H9 (cell line): ENCODE data around the gene DECR2. TPM values are rescaled to one million over a fixed set of nuclear protein-coding genes. Genes with fewer than 3 reads are reported as not detected.

Experiments used
- DNase-seq: peaks from one replicate; pipeline ENCODE4 v3.0.0-alpha.2; 2017
- H2AFZ ChIP-seq: one replicate; pipeline ENCODE4 v1.6.1; 2013; ENCODE audit warnings: mild to moderate bottlenecking, low read length, control low read depth, moderate library complexity
- H2AK5ac ChIP-seq: 2 replicates; pipeline ENCODE4 v1.6.1; 2013; ENCODE audit warnings: low read length, control low read depth, mixed read lengths; ENCODE audit not compliant: insufficient read length
- H2BK120ac ChIP-seq: one replicate; pipeline ENCODE4 v1.6.1; 2013; ENCODE audit warnings: low read depth, mild to moderate bottlenecking, low read length, control low read depth, inconsistent platforms; ENCODE audit not compliant: poor library complexity, severe bottlenecking
- H2BK12ac ChIP-seq: 2 replicates; pipeline ENCODE4 v1.6.1; 2013; ENCODE audit warnings: low read length, control low read depth, mixed read lengths, low read depth; ENCODE audit not compliant: insufficient read length
- H2BK15ac ChIP-seq: 2 replicates; pipeline ENCODE4 v1.6.1; 2013; ENCODE audit warnings: low read depth, low read length, control low read depth
- H2BK20ac ChIP-seq: one replicate; pipeline ENCODE4 v1.6.1; 2013; ENCODE audit warnings: low read depth, mild to moderate bottlenecking, low read length, control low read depth, inconsistent platforms; ENCODE audit not compliant: poor library complexity, severe bottlenecking
- H2BK5ac ChIP-seq: 2 replicates; pipeline ENCODE4 v1.6.1; 2013; ENCODE audit warnings: low read length, control low read depth, mixed read lengths; ENCODE audit not compliant: insufficient read length
- H3K14ac ChIP-seq: 2 replicates; pipeline ENCODE4 v1.6.1; 2013; ENCODE audit warnings: low read length, control low read depth; ENCODE audit not compliant: insufficient read depth
- H3K18ac ChIP-seq: 2 replicates; pipeline ENCODE4 v1.6.1; 2013; ENCODE audit warnings: low read depth, mild to moderate bottlenecking, mixed read lengths, low read length, control low read depth; ENCODE audit not compliant: insufficient read length
- H3K23ac ChIP-seq: 2 replicates; pipeline ENCODE4 v1.6.1; 2013; ENCODE audit warnings: low read length, control low read depth, mixed read lengths, low read depth; ENCODE audit not compliant: insufficient read length
- H3K23me2 ChIP-seq: 2 replicates; pipeline ENCODE4 v1.6.1; 2013; ENCODE audit warnings: low read depth, mild to moderate bottlenecking, mixed read lengths, low read length, control low read depth; ENCODE audit not compliant: insufficient read length, poor library complexity, severe bottlenecking
- H3K27ac ChIP-seq: 2 replicates; pipeline ENCODE4 v1.5.1; 2013; ENCODE audit warnings: low read length, control low read depth, mixed read lengths, low read depth; ENCODE audit not compliant: insufficient read length
- H3K27me3 ChIP-seq: 2 replicates; pipeline ENCODE4 v1.6.1; 2013; ENCODE audit warnings: low read length, control low read depth, inconsistent platforms; ENCODE audit not compliant: insufficient read depth
- H3K4ac ChIP-seq: 2 replicates; pipeline ENCODE4 v1.6.1; 2013; ENCODE audit warnings: low read depth, mild to moderate bottlenecking, control low read depth, inconsistent platforms, low read length, moderate library complexity
- H3K4me1 ChIP-seq: 2 replicates; pipeline ENCODE4 v1.6.1; 2013; ENCODE audit warnings: low read length, control low read depth, inconsistent platforms; ENCODE audit not compliant: insufficient read depth
- H3K4me2 ChIP-seq: 2 replicates; pipeline ENCODE4 v1.6.1; 2013; ENCODE audit warnings: low read length, control low read depth, mixed read lengths; ENCODE audit not compliant: insufficient read length, insufficient read depth
- H3K56ac ChIP-seq: 2 replicates; pipeline ENCODE4 v1.6.1; 2013; ENCODE audit warnings: low read depth, mild to moderate bottlenecking, mixed read lengths, low read length, control low read depth; ENCODE audit not compliant: insufficient read length
- H3K79me1 ChIP-seq: 2 replicates; pipeline ENCODE4 v1.6.1; 2013; ENCODE audit warnings: low read depth, mild to moderate bottlenecking, moderate library complexity, low read length, control low read depth, inconsistent platforms; ENCODE audit not compliant: insufficient read depth, poor library complexity, severe bottlenecking
- H3K79me2 ChIP-seq: 2 replicates; pipeline ENCODE4 v1.6.1; 2013; ENCODE audit warnings: low read length, control low read depth, inconsistent platforms; ENCODE audit not compliant: insufficient read depth
- H3K9ac ChIP-seq: 2 replicates; pipeline ENCODE4 v1.6.1; 2013; ENCODE audit warnings: low read length, control low read depth, mixed read lengths; ENCODE audit not compliant: insufficient read length; ENCODE audit errors: extremely low read depth
- H3K9me3 ChIP-seq: one replicate; pipeline ENCODE4 v1.6.1; 2013; ENCODE audit warnings: low read depth, low read length, inconsistent platforms; ENCODE audit not compliant: control insufficient read depth
- H3T11ph ChIP-seq: one replicate; pipeline ENCODE4 v1.6.1; 2013; ENCODE audit warnings: mild to moderate bottlenecking, low read length, control low read depth, inconsistent platforms
- H4K20me1 ChIP-seq: one replicate; pipeline ENCODE4 v1.6.1; 2013; ENCODE audit not compliant: control insufficient read depth, insufficient read length, insufficient read depth
- H4K5ac ChIP-seq: 2 replicates; pipeline ENCODE4 v1.6.1; 2013; ENCODE audit warnings: low read depth, mild to moderate bottlenecking, mixed read lengths, low read length, control low read depth; ENCODE audit not compliant: insufficient read length
- H4K8ac ChIP-seq: replicated peaks from 2 replicates; pipeline ENCODE4 v1.6.1; 2013; ENCODE audit warnings: low read length, control low read depth, mixed read lengths, low read depth; ENCODE audit not compliant: insufficient read length
- H4K91ac ChIP-seq: 2 replicates; pipeline ENCODE4 v1.6.1; 2013; ENCODE audit warnings: low read depth, mild to moderate bottlenecking, moderate library complexity, mixed read lengths, low read length, control low read depth; ENCODE audit not compliant: insufficient read length
- H3K27ac Mint-ChIP-seq, 3 experiments: 2 replicates in 2 of 3; 3 replicates in 1 of 3; pipeline ENCODE4 v1.8.0; 2020 to 2021; ENCODE audit warnings: mixed read lengths in 3 of 3, mild to moderate bottlenecking in 1 of 3, moderate library complexity in 1 of 3
- H3K27me3 Mint-ChIP-seq: 2 replicates; pipeline ENCODE4 v1.8.0; 2021; ENCODE audit warnings: low read depth, mild to moderate bottlenecking, moderate library complexity, mixed read lengths
- H3K36me3 Mint-ChIP-seq, 3 experiments: 2 replicates in 2 of 3; 3 replicates in 1 of 3; pipeline ENCODE4 v1.8.0; 2020 to 2021; ENCODE audit warnings: low read depth in 3 of 3, mixed read lengths in 3 of 3; ENCODE audit not compliant: insufficient read depth in 1 of 3
- H3K4me1 Mint-ChIP-seq, 2 experiments: 2 replicates each; pipeline ENCODE4 v1.8.0; 2020; ENCODE audit warnings: mixed read lengths in 2 of 2
- H3K4me3 Mint-ChIP-seq, 2 experiments: 2 replicates in 1 of 2; 3 replicates in 1 of 2; pipeline ENCODE4 v1.8.0; 2020 to 2021; ENCODE audit warnings: mild to moderate bottlenecking in 2 of 2, mixed read lengths in 2 of 2, moderate library complexity in 1 of 2
- H3K9me3 Mint-ChIP-seq, 2 experiments: 2 replicates in 1 of 2; 3 replicates in 1 of 2; pipeline ENCODE4 v1.8.0; 2020; ENCODE audit warnings: mild to moderate bottlenecking in 2 of 2, mixed read lengths in 2 of 2, moderate library complexity in 1 of 2
- CTCF ChIP-seq: fragments of 200-600 bp; sonication (generic); conservative IDR thresholded peaks from 3 replicates; pipeline ENCODE4 v1.8.0; 2021; ENCODE audit warnings: antibody characterized with exemption, mild to moderate bottlenecking
- WGBS: extraction: QIAGEN DNeasy Blood & Tissue Kit; methylation state at CpG from one replicate; pipeline ENCODE4 v1.1.7; 2013; ENCODE audit warnings: missing lambda C conversion rate, low lambda C conversion rate, mixed read lengths; ENCODE audit not compliant: insufficient read length; ENCODE audit errors: extremely low coverage; 5-methylcytosine and 5-hydroxymethylcytosine counted together
- total RNA-seq: library from RNA; stranded (reverse); gene quantifications from 2 replicates; pipeline ENCODE4 v1.2.1, GENCODE V29; 2021

DECR2 gene
- total RNA-seq, 1 experiment from 2014 or later: 39.3 TPM

DNA sequence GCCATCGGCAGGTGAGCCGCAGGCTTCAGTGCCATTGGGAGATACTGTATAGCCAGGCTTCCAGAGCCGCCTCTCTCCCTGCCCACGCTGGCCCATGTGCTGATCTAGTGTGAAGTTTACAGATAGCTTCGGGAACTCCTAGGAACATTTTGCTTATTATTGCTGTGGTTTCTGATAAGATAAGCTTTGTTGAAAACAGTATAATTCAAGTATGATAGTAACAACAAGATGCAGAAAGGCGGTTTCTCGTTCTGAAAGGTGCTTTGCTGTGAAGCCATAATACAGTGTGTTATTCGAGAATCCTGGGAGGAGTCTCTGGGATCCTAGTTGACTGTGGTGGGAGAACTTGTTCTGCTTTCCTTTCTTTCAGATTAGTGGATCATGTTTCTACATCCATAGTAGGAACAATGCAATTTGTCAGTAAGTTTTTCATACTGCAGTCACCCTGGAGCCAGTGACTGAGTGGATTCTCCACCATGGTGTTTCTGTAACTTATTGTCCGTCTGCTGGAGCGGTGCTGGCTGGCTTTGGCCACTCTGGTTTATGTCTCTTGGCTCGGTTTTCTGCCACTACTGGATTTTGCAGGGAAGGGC is 55.3 kb downstream of the DECR2 start:
- Histone ChIP-seq H3K14ac (no peak overlapping the region), H2BK5ac (no peak overlapping the region), H3K23me2 (no peaks in the 10 kb centered on the region), H3T11ph (no peak overlapping the region), H4K20me1 (no peaks in the 10 kb centered on the region), H2BK120ac (no peak overlapping the region), H2AFZ (no peak overlapping the region), H3K27me3 (no peaks in the 10 kb centered on the region), H3K4ac (no peak overlapping the region), H2BK15ac (no peak overlapping the region), H4K5ac (no peak overlapping the region), H3K4me1 (peaks cover 3% of the 10 kb centered on the region; the same call in 1 of the 2 replicates), H2AK5ac (no peak overlapping the region), H3K9me3 (no peaks in the 10 kb centered on the region), H2BK20ac (no peak overlapping the region), H4K8ac (no peak overlapping the region), H4K91ac (no peak overlapping the region), H3K79me2 (no peaks in the 10 kb centered on the region), H3K23ac (no peak overlapping the region), H2BK12ac (no peak overlapping the region), H3K27ac (no peak overlapping the region), H3K18ac (no peak overlapping the region), H3K9ac (no peak overlapping the region), H3K56ac (no peak overlapping the region), H3K4me2 (peak overlapping the region; percentile 24), H3K79me1 (no peaks in the 10 kb centered on the region)
- Mint-ChIP-seq H3K9me3 (no peaks in the 10 kb centered on the region), H3K4me3 (no peak overlapping the region; a peak in 1 of 5 replicates), H3K27ac (peak overlapping the region in 2 of 3 experiments; percentile 63 to 88; a peak in 4 of 7 replicates), H3K27me3 (no peaks in the 10 kb centered on the region), H3K36me3 (peaks cover 9 to 10% (median 9%) of the 10 kb centered on the region in 3 experiments), H3K4me1 (peaks cover 14 to 29% of the 10 kb centered on the region in 2 experiments)
- no peak for DNase-seq
- no CpG with 5 or more reads among the region's 11 CpGs for WGBS
- TF ChIP-seq CTCF: no peak
